HFF-Myc (cell line): ENCODE measurements around the gene IER5.

Experiments
- DNase-seq: peaks from one replicate; pipeline ENCODE4 v3.0.0-alpha.2; 2011; ENCODE audit warnings: low read depth; ENCODE audit errors: extremely low read depth
- H3K4me3 ChIP-seq: replicated peaks from 2 replicates; pipeline ENCODE4 v1.5.1; 2011; ENCODE audit warnings: low read depth, mild to moderate bottlenecking, control low read depth, low read length
- CTCF ChIP-seq: IDR thresholded peaks from 2 replicates; pipeline ENCODE4 v1.5.1; 2012; ENCODE audit warnings: mild to moderate bottlenecking, low read depth, low read length, control low read depth; ENCODE audit errors: missing control alignments

The IER5 gene

GRCh38 chr1:181129771-181130606 lies 41.5 kb downstream of the IER5 start:
- H3K4me3 ChIP-seq = no peak overlapping the region
- no peak for DNase-seq
- no peak for TF ChIP-seq CTCF

GRCh38 chr1:181131255-181131941 lies 42.9 kb downstream of the IER5 start:
- no peak for TF ChIP-seq CTCF
- no peak overlapping the region for H3K4me3 ChIP-seq
- no peak for DNase-seq

GRCh38 chr1:181133441-181133951 lies 45.0 kb downstream of the IER5 start:
- no peak for DNase-seq
- H3K4me3 ChIP-seq = no peak overlapping the region
- TF ChIP-seq CTCF = no peak

GRCh38 chr1:181133969-181134418 lies 45.5 kb downstream of the IER5 start:
- H3K4me3 ChIP-seq = no peak overlapping the region
- DNase-seq = no peak
- no peak for TF ChIP-seq CTCF

GRCh38 chr1:181134543-181135436 lies 46.3 kb downstream of the IER5 start:
- peak; percentile 73 for DNase-seq
- no peak for TF ChIP-seq CTCF
- H3K4me3 ChIP-seq = peak overlapping the region; percentile 9

GRCh38 chr1:181135437-181135731 lies 46.9 kb downstream of the IER5 start:
- peak overlapping the region; percentile 9 for H3K4me3 ChIP-seq
- TF ChIP-seq CTCF = peak; percentile 44
- peak; percentile 37 for DNase-seq
